ENCODE data around the gene CD36.

CD36 gene

GRCh38 chr7:80624763-80625162 lies 13.7 kb upstream of the CD36 start:
- Histone ChIP-seq H3K36me3 (ENCODE audit: control insufficient read depth, insufficient read depth, low read length) (no peaks in the 10 kb centered on the region), H3K27ac (ENCODE audit: low read depth, low read length) (no peak overlapping the region), H3K27me3 (ENCODE audit: control insufficient read depth, insufficient read depth, low read length) (no peaks in the 10 kb centered on the region), H3K9ac (ENCODE audit: low read length) (no peak overlapping the region), H3K4me3 (ENCODE audit: low read depth, low read length) (no peak overlapping the region), H3K4me1 (ENCODE audit: control insufficient read depth, insufficient read depth, low read length) (0 out of 2 replicates have a peak, but pooled peaks cover 7% of the 10 kb centered on the region), H3K9me3 (ENCODE audit: control insufficient read depth, insufficient read depth, low read depth, low read length) (peaks cover 5% of the 10 kb centered on the region; the same call in 1 of the 2 replicates)

GRCh38 chr7:80629023-80629422 lies 9.4 kb upstream of the CD36 start:
- H3K27ac ChIP-seq (ENCODE audit: low read depth, low read length), result no peak overlapping the region
- no peak overlapping the region for H3K9ac ChIP-seq (ENCODE audit: low read length)
- no peaks in the 10 kb centered on the region for H3K9me3 ChIP-seq (ENCODE audit: control insufficient read depth, insufficient read depth, low read depth, low read length)
- H3K27me3 ChIP-seq (ENCODE audit: control insufficient read depth, insufficient read depth, low read length), result no peaks in the 10 kb centered on the region
- 0 out of 2 replicates have a peak, but pooled peaks cover 2% of the 10 kb centered on the region for H3K4me1 ChIP-seq (ENCODE audit: control insufficient read depth, insufficient read depth, low read length)
- H3K4me3 ChIP-seq (ENCODE audit: low read depth, low read length), result no peak overlapping the region
- H3K36me3 ChIP-seq (ENCODE audit: control insufficient read depth, insufficient read depth, low read length), result no peaks in the 10 kb centered on the region

GRCh38 chr7:80630608-80631405 lies 7.6 kb upstream of the CD36 start:
- Histone ChIP-seq H3K36me3 (ENCODE audit: control insufficient read depth, insufficient read depth, low read length) (no peaks in the 10 kb centered on the region), H3K9me3 (ENCODE audit: control insufficient read depth, insufficient read depth, low read depth, low read length) (no peaks in the 10 kb centered on the region), H3K4me3 (ENCODE audit: low read depth, low read length) (no peak overlapping the region), H3K27me3 (ENCODE audit: control insufficient read depth, insufficient read depth, low read length) (no peaks in the 10 kb centered on the region), H3K27ac (ENCODE audit: low read depth, low read length) (no peak overlapping the region), H3K9ac (ENCODE audit: low read length) (no peak overlapping the region), H3K4me1 (ENCODE audit: control insufficient read depth, insufficient read depth, low read length) (no peaks in the 10 kb centered on the region)

GRCh38 chr7:80631421-80631820 lies 7.0 kb upstream of the CD36 start:
- H3K9ac ChIP-seq (ENCODE audit: low read length), result no peak overlapping the region
- H3K4me1 ChIP-seq (ENCODE audit: control insufficient read depth, insufficient read depth, low read length), result no peaks in the 10 kb centered on the region
- H3K36me3 ChIP-seq (ENCODE audit: control insufficient read depth, insufficient read depth, low read length), result no peaks in the 10 kb centered on the region
- H3K4me3 ChIP-seq (ENCODE audit: low read depth, low read length), result no peak overlapping the region
- H3K9me3 ChIP-seq (ENCODE audit: control insufficient read depth, insufficient read depth, low read depth, low read length), result no peaks in the 10 kb centered on the region
- H3K27me3 ChIP-seq (ENCODE audit: control insufficient read depth, insufficient read depth, low read length), result no peaks in the 10 kb centered on the region
- H3K27ac ChIP-seq (ENCODE audit: low read depth, low read length), result no peak overlapping the region

- H3K4me1 ChIP-seq (ENCODE audit: control insufficient read depth, insufficient read depth, low read length), result no peaks in the 10 kb centered on the region
- H3K9me3 ChIP-seq (ENCODE audit: control insufficient read depth, insufficient read depth, low read depth, low read length), result no peaks in the 10 kb centered on the region
- no peak overlapping the region for H3K9ac ChIP-seq (ENCODE audit: low read length)
- no peak overlapping the region for H3K27ac ChIP-seq (ENCODE audit: low read depth, low read length)
- H3K36me3 ChIP-seq (ENCODE audit: control insufficient read depth, insufficient read depth, low read length), result no peaks in the 10 kb centered on the region
- no peaks in the 10 kb centered on the region for H3K27me3 ChIP-seq (ENCODE audit: control insufficient read depth, insufficient read depth, low read length)
- no peak overlapping the region for H3K4me3 ChIP-seq (ENCODE audit: low read depth, low read length)
These were observed 6.3 kb upstream of the CD36 start for GRCh38 chr7:80632139-80632538.

GRCh38 chr7:80632819-80633218 lies 5.6 kb upstream of the CD36 start:
- H3K4me1 ChIP-seq (ENCODE audit: control insufficient read depth, insufficient read depth, low read length), result no peaks in the 10 kb centered on the region
- no peaks in the 10 kb centered on the region for H3K9me3 ChIP-seq (ENCODE audit: control insufficient read depth, insufficient read depth, low read depth, low read length)
- H3K9ac ChIP-seq (ENCODE audit: low read length), result no peak overlapping the region

GRCh38 chr7:80634505-80634904 lies 3.9 kb upstream of the CD36 start:
- Histone ChIP-seq H3K27ac (ENCODE audit: low read depth, low read length) (no peak overlapping the region), H3K4me1 (ENCODE audit: control insufficient read depth, insufficient read depth, low read length) (no peaks in the 10 kb centered on the region), H3K9ac (ENCODE audit: low read length) (no peak overlapping the region), H3K9me3 (ENCODE audit: control insufficient read depth, insufficient read depth, low read depth, low read length) (no peaks in the 10 kb centered on the region), H3K27me3 (ENCODE audit: control insufficient read depth, insufficient read depth, low read length) (no peaks in the 10 kb centered on the region), H3K4me3 (ENCODE audit: low read depth, low read length) (no peak overlapping the region), H3K36me3 (ENCODE audit: control insufficient read depth, insufficient read depth, low read length) (no peaks in the 10 kb centered on the region)

More at GRCh38 chr7:80632819-80633218, 5.6 kb upstream of the CD36 start:
- Histone ChIP-seq H3K27me3 (ENCODE audit: control insufficient read depth, insufficient read depth, low read length) (no peaks in the 10 kb centered on the region), H3K36me3 (ENCODE audit: control insufficient read depth, insufficient read depth, low read length) (no peaks in the 10 kb centered on the region), H3K4me3 (ENCODE audit: low read depth, low read length) (no peak overlapping the region), H3K27ac (ENCODE audit: low read depth, low read length) (no peak overlapping the region)

GRCh38 chr7:80635533-80635932 lies 2.9 kb upstream of the CD36 start:
- H3K4me1 ChIP-seq (ENCODE audit: control insufficient read depth, insufficient read depth, low read length), result no peaks in the 10 kb centered on the region

GRCh38 chr7:80635998-80636397 lies 2.4 kb upstream of the CD36 start:
- H3K36me3 ChIP-seq (ENCODE audit: control insufficient read depth, insufficient read depth, low read length), result no peaks in the 10 kb centered on the region
- no peak overlapping the region for H3K27ac ChIP-seq (ENCODE audit: low read depth, low read length)
- H3K4me3 ChIP-seq (ENCODE audit: low read depth, low read length), result no peak overlapping the region
- no peaks in the 10 kb centered on the region for H3K27me3 ChIP-seq (ENCODE audit: control insufficient read depth, insufficient read depth, low read length)
- no peaks in the 10 kb centered on the region for H3K9me3 ChIP-seq (ENCODE audit: control insufficient read depth, insufficient read depth, low read depth, low read length)
- H3K9ac ChIP-seq (ENCODE audit: low read length), result no peak overlapping the region
- no peaks in the 10 kb centered on the region for H3K4me1 ChIP-seq (ENCODE audit: control insufficient read depth, insufficient read depth, low read length)

More at GRCh38 chr7:80635533-80635932, 2.9 kb upstream of the CD36 start:
- Histone ChIP-seq H3K27me3 (ENCODE audit: control insufficient read depth, insufficient read depth, low read length) (no peaks in the 10 kb centered on the region), H3K9ac (ENCODE audit: low read length) (no peak overlapping the region), H3K9me3 (ENCODE audit: control insufficient read depth, insufficient read depth, low read depth, low read length) (no peaks in the 10 kb centered on the region), H3K27ac (ENCODE audit: low read depth, low read length) (no peak overlapping the region), H3K4me3 (ENCODE audit: low read depth, low read length) (no peak overlapping the region), H3K36me3 (ENCODE audit: control insufficient read depth, insufficient read depth, low read length) (no peaks in the 10 kb centered on the region)

- Histone ChIP-seq H3K4me3 (ENCODE audit: low read depth, low read length) (no peak overlapping the region), H3K27ac (ENCODE audit: low read depth, low read length) (no peak overlapping the region), H3K9me3 (ENCODE audit: control insufficient read depth, insufficient read depth, low read depth, low read length) (no peaks in the 10 kb centered on the region), H3K27me3 (ENCODE audit: control insufficient read depth, insufficient read depth, low read length) (no peaks in the 10 kb centered on the region), H3K9ac (ENCODE audit: low read length) (no peak overlapping the region), H3K36me3 (ENCODE audit: control insufficient read depth, insufficient read depth, low read length) (no peaks in the 10 kb centered on the region), H3K4me1 (ENCODE audit: control insufficient read depth, insufficient read depth, low read length) (no peaks in the 10 kb centered on the region)
These were observed 1.7 kb upstream of the CD36 start for GRCh38 chr7:80636709-80637108.

GRCh38 chr7:80637454-80637853 lies 988 bp upstream of the CD36 start:
- Histone ChIP-seq H3K4me3 (ENCODE audit: low read depth, low read length) (no peak overlapping the region), H3K9me3 (ENCODE audit: control insufficient read depth, insufficient read depth, low read depth, low read length) (no peaks in the 10 kb centered on the region), H3K9ac (ENCODE audit: low read length) (no peak overlapping the region), H3K36me3 (ENCODE audit: control insufficient read depth, insufficient read depth, low read length) (no peaks in the 10 kb centered on the region), H3K27me3 (ENCODE audit: control insufficient read depth, insufficient read depth, low read length) (no peaks in the 10 kb centered on the region), H3K4me1 (ENCODE audit: control insufficient read depth, insufficient read depth, low read length) (no peaks in the 10 kb centered on the region), H3K27ac (ENCODE audit: low read depth, low read length) (no peak overlapping the region)
